ENCODE data around the gene ZC3H12A. TPM values are rescaled to one million over a fixed set of nuclear protein-coding genes. Genes with fewer than 3 reads are reported as not detected.
A peak's percentile ranks its signal among the peaks of the same experiment; 100 is the strongest.
"Not testable (repeated sequence)": the region's sequence is repeated elsewhere in the genome, so short reads cannot be mapped to it uniquely, and the experiment has no call there.

Gene ZC3H12A
- polyA plus RNA-seq, 3 donors from 2014 or later = 9.6 to 14.6 (median 13.1) TPM

DNA sequence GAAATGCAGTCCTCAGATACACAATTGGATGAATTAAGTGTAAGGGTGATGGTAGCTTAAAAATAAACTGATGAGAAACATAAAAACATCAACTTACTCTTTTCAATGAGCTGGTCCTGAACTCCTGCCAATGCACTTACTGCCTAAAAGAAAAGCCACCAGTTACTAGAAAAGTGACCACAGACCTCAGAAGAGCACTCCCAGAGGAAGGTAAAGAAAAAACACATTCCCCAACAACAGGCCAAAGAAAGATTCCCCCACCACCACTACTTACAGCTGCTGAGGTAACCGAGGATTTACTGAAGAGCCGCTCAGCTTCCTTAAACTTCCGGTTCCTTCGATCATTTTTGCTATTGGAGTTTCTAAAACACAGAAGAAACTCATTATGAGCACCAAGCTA, 34.8 kb downstream of the ZC3H12A start:
- H3K4me3 Mint-ChIP-seq = no peak overlapping the region
- DNase-seq = no peak
- H3K27me3 Mint-ChIP-seq (ENCODE audit: low read depth in 3 of 3) = peaks cover 3 to 6% (median 5%) of the 10 kb centered on the region in 3 donors
- H3K4me1 Mint-ChIP-seq = peaks cover 28 to 44% of the 10 kb centered on the region in 2 donors
- peak overlapping the region in 1 of 6 donors; percentile 18 for H3K27ac Mint-ChIP-seq
- H3K9me3 Mint-ChIP-seq = no peaks in the 10 kb centered on the region
- peaks cover 12 to 33% (median 15%) of the 10 kb centered on the region in 3 donors for H3K36me3 Mint-ChIP-seq

DNA sequence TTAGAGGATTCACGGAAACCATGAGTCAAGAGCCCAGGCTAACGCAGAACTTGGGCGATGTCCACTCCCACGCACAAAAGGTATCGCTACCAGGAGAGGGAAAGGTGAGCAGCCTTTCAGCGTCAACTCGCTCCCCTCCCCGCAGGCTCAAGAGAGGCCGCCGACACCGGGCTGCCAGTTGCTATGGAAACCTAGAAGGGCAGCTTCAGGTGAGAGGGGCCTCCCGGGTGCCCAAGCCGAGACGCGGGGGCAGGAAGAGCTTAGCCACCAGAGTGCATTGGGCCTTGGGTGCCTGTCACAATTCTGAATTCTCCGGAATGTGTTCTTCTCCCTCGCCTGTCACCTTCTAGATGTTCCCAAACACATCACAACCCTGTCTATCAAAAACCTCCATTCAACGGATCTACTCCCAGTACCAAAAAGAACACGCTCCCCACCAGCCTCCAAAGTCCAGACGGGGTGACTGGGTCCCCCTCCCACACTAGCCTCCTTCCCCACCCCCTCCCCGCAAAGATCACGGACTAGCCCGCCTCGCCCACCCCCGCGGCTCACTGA, 39.5 kb downstream of the ZC3H12A start:
- Mint-ChIP-seq H3K36me3 (peaks cover 0 to 15% (median 3%) of the 10 kb centered on the region in 3 donors), H3K4me1 (peaks cover 40 to 52% of the 10 kb centered on the region in 2 donors), H3K27me3 (ENCODE audit: low read depth in 3 of 3) (peaks cover 7 to 11% (median 8%) of the 10 kb centered on the region in 3 donors), H3K4me3 (peak overlapping the region; percentile 90 to 97 (median 93)), H3K27ac (peak overlapping the region; percentile 66 to 96 (median 90)), H3K9me3 (no peaks in the 10 kb centered on the region)
- peak; percentile 40 to 46 (median 43) for DNase-seq

DNA sequence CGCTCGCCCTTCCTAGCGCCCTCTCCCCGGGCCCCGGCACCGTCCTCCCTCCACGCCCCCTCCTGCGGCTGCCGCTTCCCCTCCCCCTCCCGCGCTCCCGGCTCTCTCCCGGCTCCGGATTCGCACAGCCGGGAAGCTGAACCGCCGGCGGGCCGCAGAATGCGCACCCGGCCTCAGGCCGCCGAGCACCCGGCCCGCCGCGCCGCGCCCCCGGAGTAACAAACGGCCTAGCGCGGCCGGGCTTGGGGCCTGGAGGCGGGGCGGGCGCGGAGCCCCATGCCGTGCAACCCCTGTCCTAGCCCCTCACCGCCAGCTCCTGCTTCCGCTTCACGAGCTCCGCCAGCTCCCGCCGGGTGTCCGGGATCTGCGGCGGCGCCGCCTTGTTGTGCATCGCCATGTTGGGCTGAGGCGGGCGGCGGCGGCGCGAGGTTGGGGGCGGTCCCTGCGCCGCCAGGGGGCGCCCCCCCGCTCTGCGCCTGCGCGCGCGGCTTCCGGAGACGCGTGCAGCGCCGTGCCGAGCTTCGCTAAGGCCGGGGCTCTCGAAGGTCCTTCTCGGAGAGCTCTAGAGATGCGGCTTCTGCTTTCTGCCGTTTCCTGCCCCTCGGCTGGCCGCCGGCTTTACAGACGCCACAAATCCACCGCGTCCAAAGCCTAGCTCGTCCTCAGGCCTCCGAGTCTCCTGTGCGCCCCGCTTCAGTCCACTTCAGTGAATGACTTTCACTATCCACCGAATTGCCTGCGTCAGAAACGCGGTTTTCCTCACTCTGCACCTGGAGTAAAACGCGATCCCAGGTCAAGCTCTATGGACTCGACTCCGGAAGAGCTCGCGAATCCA, 40.2 kb downstream of the ZC3H12A start, which contains the start of gene MEAF6:
Gene MEAF6, minus strand, starts transcription at position 417 of the 835 bp plus-strand sequence. Its CDS starts 20 bp downstream, at position 397.
- peak; percentile 83 to 86 (median 85) for DNase-seq
- peak within 1 kb of the TSS; percentile 95 to 100 (median 99) for H3K27ac Mint-ChIP-seq
- peaks cover 0 to 9% (median 3%) of the 10 kb centered on the region in 3 donors for H3K36me3 Mint-ChIP-seq
- peak within 1 kb of the TSS; percentile 95 to 99 (median 97) for H3K4me3 Mint-ChIP-seq
- peaks cover 7 to 11% (median 10%) of the 10 kb centered on the region in 3 donors for H3K27me3 Mint-ChIP-seq (ENCODE audit: low read depth in 3 of 3)
- no peaks in the 10 kb centered on the region for H3K9me3 Mint-ChIP-seq
- peaks cover 44 to 52% of the 10 kb centered on the region in 2 donors for H3K4me1 Mint-ChIP-seq

DNA sequence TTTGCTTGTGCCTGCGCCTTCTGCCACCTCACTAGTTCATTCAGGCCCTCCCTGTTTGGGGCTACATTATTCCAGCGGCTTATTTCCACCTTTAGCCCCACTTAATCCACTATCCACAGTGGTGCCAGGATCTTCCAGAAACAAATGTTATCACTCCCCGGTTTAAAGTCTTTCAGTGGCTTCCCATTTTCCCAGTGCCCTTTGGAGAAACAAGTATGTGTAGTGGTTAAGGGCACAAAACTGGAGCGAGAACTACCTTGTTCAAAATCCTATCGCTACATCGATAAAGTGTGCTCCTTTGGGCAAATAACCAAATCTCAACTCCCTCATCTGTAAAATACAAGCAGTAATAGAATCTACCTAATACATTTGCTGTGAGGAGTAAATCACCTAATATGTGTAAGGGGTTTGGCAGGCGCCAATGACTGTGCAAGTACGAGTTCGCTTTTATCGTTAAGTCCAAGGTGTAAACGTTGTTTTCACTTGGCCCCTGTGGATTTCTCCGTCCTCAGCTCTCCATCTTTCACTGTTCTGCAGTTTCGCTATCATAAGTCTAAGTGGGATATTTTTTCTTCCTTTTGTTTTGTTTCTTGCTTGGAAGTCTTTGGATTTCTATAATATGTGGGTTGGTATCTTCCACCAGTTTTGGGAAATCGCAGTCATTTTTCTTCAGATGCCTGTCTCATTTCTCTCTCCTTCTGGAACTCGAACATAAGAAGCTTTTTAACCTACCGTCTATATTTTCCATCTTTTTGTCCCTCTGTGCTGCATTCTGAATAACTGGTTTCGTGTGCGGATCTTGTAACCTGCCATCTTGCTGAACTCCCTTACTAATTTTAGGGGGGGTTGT, 41.0 kb downstream of the ZC3H12A start:
- Mint-ChIP-seq H3K36me3 (peaks cover 0 to 9% (median 3%) of the 10 kb centered on the region in 3 donors), H3K9me3 (no peaks in the 10 kb centered on the region), H3K4me3 (peak overlapping the region; percentile 92 to 99 (median 97)), H3K27ac (peak overlapping the region; percentile 95 to 100 (median 99)), H3K4me1 (peaks cover 45 to 54% of the 10 kb centered on the region in 2 donors), H3K27me3 (ENCODE audit: low read depth in 3 of 3) (peaks cover 7 to 11% (median 10%) of the 10 kb centered on the region in 3 donors)
- DNase-seq = no peak

DNA sequence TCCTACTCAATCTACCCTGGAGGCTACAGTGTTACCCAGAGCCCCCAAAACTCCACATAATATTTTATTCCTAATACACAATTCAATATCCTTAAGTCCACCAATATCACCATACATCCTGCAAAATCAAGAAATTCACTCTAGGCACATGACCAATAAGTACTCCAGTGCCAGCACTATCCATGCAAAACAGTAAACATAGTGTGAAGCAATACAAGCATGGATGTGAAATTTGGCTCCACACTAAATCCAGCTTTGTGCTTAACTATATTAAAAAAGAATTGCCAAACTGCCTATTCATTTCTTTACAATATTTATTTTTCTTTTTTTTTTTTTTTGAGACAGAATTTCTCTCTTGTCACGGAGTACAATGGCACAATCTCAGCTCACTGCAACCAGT, 43.2 kb downstream of the ZC3H12A start:
- no peaks in the 10 kb centered on the region for H3K9me3 Mint-ChIP-seq
- peaks cover 37 to 41% of the 10 kb centered on the region in 2 donors for H3K4me1 Mint-ChIP-seq
- H3K36me3 Mint-ChIP-seq = peaks cover 0 to 4% (median 3%) of the 10 kb centered on the region in 3 donors
- peak overlapping the region in 1 of 6 donors; percentile 67 for H3K27ac Mint-ChIP-seq
- DNase-seq = no peak
- peaks cover 7 to 11% (median 10%) of the 10 kb centered on the region in 3 donors for H3K27me3 Mint-ChIP-seq (ENCODE audit: low read depth in 3 of 3)
- H3K4me3 Mint-ChIP-seq = peak overlapping the region in 1 of 5 donors; percentile 35

DNA sequence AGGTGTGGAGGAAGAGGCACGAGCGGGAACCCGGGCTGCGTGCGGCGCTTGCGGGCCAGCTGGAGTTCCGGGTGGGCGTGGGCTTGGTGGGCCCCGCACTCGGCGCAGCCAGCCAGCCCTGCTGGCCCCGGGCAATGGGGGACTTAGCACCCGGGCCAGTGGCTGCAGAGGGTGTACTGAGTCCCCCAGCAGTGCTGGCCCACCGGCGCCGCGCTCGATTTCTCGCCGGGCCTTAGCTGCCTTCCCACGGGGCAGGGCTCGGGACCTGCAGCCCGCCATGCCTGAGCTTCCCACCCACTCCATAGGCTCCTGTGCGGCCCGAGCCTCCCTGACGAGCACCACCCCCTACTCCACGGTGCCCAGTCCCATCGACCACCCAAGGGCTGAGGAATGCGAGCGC, 43.9 kb downstream of the ZC3H12A start:
- not testable (repeated sequence) for DNase-seq, H3K4me3 Mint-ChIP-seq, H3K9me3 Mint-ChIP-seq, H3K36me3 Mint-ChIP-seq, H3K27ac Mint-ChIP-seq
- H3K4me1 Mint-ChIP-seq = peaks cover 31 to 34% of the 10 kb centered on the region in 2 donors
- peaks cover 7 to 11% (median 10%) of the 10 kb centered on the region in 3 donors for H3K27me3 Mint-ChIP-seq (ENCODE audit: low read depth in 3 of 3)

DNA sequence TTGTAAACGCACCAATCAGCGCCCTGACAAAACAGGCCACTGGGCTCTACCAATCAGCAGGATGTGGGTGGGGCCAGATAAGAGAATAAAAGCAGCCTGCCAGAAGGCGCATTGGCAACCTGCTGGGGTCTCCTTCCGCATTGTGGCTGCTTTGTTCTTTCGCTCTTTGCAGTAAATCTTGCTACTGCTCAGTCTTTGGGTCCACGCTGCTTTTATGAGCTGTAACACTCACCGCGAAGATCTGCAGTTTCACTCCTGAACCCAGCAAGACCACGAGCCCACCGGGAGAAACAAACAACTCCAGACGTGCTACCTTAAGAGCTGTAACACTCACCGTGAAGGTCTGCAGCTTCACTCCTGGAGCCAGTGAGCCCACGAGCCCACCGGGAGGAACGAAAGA, 44.5 kb downstream of the ZC3H12A start:
- peak overlapping the region; percentile 79 to 91 (median 87) for H3K27ac Mint-ChIP-seq
- H3K27me3 Mint-ChIP-seq (ENCODE audit: low read depth in 3 of 3) = peaks cover 3 to 10% (median 7%) of the 10 kb centered on the region in 3 donors

DNA sequence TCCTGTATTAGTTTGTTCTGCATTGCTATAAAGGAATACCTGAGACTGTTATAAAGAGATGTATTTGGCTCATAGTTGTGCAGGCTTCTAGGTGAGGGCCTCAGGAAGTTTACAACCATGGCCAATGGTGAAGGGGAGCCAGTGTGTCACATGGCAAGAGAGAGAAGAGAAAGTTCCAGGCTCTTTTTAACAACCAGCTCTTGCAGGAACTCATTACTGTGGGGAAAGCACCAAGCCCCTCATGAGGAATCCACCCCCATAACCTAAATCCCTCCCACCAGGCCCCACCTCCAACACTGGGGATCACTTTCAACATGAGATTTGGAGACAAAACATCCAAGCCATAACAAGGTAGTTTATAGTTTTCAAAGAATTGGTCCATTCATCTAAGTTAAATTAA, 45.2 kb downstream of the ZC3H12A start:
- peaks cover 2 to 10% (median 5%) of the 10 kb centered on the region in 3 donors for H3K27me3 Mint-ChIP-seq (ENCODE audit: low read depth in 3 of 3)
- peaks cover 22 to 24% of the 10 kb centered on the region in 2 donors for H3K4me1 Mint-ChIP-seq
- no peak for DNase-seq
- peak overlapping the region; percentile 87 to 92 (median 91) for H3K4me3 Mint-ChIP-seq
- peak overlapping the region; percentile 22 to 91 (median 84) for H3K27ac Mint-ChIP-seq
- H3K36me3 Mint-ChIP-seq = peaks cover 0 to 4% (median 0%) of the 10 kb centered on the region in 3 donors
- H3K9me3 Mint-ChIP-seq = no peaks in the 10 kb centered on the region

More for the DNA sequence above, 44.5 kb downstream of the ZC3H12A start:
- H3K4me3 Mint-ChIP-seq = peak overlapping the region; percentile 87 to 92 (median 91)
- not testable (repeated sequence) for H3K9me3 Mint-ChIP-seq, H3K36me3 Mint-ChIP-seq
- DNase-seq = peak; percentile 23 to 68 (median 41)
- peaks cover 24 to 27% of the 10 kb centered on the region in 2 donors for H3K4me1 Mint-ChIP-seq

DNA sequence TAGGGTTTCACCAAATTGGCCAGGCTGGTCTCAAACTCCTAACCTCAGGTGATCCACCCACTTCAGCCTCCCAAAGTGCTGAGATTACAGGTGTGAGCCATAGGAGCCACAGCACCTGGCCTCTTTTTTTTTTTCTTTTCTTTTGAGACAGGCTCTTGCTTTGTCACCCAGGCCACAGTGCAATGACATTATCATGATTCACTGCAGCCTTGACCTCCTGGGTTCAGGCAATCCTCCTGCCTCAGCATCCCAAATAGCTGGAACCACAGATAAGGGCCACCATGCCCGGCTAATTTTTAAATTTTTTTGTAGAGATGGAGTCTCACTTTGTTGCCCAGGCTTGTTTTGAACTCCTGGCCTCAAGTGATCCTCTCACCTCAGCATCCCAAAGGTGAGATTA, 55.5 kb downstream of the ZC3H12A start:
- H3K9me3 Mint-ChIP-seq, H3K4me3 Mint-ChIP-seq: not testable (repeated sequence)

DNA sequence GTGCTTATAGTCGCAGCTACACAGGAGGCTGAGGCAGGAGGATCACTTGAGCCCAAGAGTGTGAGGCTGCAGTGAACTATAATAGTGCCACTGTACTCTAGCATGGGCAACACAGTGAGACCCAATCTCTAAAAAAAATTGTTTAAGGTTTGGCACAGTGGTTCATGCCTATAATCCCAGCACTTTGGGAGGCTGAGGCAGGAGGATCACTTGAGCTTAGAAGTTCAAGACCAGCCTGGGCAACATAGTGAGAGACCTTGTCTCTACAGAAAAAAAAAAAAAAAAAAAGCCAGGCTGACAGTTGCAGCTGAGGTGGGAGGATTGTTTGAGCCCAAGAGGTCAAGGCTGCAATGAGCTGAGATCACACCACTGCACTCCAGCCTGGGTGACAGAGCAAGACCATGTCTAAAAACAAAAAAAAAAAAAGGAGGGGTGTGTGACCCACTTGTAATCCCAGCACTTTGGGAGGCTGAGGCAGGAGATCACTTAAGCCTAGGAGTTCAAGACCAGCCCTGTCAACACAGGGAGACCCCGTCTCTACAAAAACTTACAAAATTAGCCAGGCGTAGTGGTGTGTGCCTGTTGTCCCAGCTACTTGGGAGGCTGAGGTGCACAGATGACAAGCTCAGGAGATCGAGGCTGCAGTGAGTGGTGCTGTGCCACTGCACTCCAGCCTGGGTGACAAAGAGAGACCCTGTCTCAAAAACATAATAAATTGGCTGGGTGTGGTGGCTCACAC, 58.2 kb downstream of the ZC3H12A start:
- H3K27me3 Mint-ChIP-seq (ENCODE audit: low read depth in 3 of 3); DNase-seq; H3K4me1 Mint-ChIP-seq; H3K4me3 Mint-ChIP-seq; H3K9me3 Mint-ChIP-seq: not testable (repeated sequence)
- Mint-ChIP-seq H3K36me3 (peaks cover 6 to 28% (median 8%) of the 10 kb centered on the region in 3 donors), H3K27ac (peak overlapping the region in 1 of 6 donors; percentile 28)

More for the DNA sequence above, 55.5 kb downstream of the ZC3H12A start:
- H3K36me3 Mint-ChIP-seq; H3K27ac Mint-ChIP-seq; H3K27me3 Mint-ChIP-seq (ENCODE audit: low read depth in 3 of 3); DNase-seq; H3K4me1 Mint-ChIP-seq: not testable (repeated sequence)

DNA sequence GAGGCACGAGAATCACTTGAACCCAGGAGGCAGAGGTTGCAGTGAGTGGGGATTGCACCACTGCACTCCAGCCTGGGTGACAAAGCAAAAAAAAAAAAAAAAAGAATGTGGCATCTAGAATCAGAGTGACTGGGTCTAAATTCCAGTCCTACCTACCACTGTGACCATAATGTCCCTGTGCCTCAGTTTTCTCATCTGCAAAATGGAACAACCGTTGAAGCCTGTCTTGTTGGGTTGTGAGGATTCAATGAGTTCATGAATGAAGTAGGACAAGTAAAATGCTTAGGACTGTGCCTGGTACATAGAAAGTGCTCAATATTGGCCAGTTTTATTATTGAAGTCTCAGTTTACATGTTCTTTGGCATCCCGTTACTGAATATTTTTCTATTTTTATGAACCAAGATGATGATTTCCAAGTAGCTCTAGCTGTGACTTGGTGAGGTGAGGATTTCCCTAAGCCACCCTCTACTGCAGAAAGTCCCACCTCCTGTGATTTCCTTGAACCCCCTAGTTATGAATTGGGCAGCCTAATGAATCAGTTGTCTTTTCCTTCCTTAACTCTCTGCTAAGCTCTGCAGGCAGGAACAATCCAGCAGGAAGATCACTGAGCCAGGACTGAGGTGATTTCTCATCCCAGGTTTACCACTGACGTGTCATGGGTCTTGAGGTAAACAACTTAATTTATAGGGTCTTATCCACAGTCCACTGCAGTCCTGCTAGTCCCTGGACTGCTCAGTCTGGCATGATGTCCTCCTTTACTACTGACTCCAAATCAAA, 59.1 kb downstream of the ZC3H12A start:
- DNase-seq = no peak
- H3K36me3 Mint-ChIP-seq = peaks cover 9 to 34% (median 13%) of the 10 kb centered on the region in 3 donors
- H3K9me3 Mint-ChIP-seq = no peaks in the 10 kb centered on the region
- no peak overlapping the region for H3K4me3 Mint-ChIP-seq
- peaks cover 0 to 12% of the 10 kb centered on the region in 2 donors for H3K4me1 Mint-ChIP-seq
- H3K27ac Mint-ChIP-seq = peak overlapping the region in 3 of 6 donors; percentile 17 to 74 (median 31)
- H3K27me3 Mint-ChIP-seq (ENCODE audit: low read depth in 3 of 3) = no peaks in the 10 kb centered on the region
